Cardiac fibroblast (primary cell): ENCODE results near the gene CACHD1.
A peak's percentile ranks its signal among the peaks of the same experiment; 100 is the strongest.

Experiments used
- DNase-seq, 2 donors: peaks; one replicate each; pipeline versions ENCODE4 v3.0.0 to v3.0.0-alpha.2; 2010; ENCODE audit warnings: low read depth in 2 of 2
- H3K4me3 ChIP-seq, 2 donors: replicated peaks in 1 of 2; 1 replicate in 1 of 2; 2 replicates in 1 of 2; pipeline ENCODE4 v1.5.1; 2011; ENCODE audit warnings: low read depth in 2 of 2, low read length in 2 of 2, mild to moderate bottlenecking in 2 of 2, moderate library complexity in 1 of 2
- TF ChIP-seq, protein P1 (sequence below): IDR thresholded peaks from one replicate; pipeline ENCODE4 v1.5.1; 2011; ENCODE audit warnings: low read depth, mild to moderate bottlenecking, low read length, inconsistent platforms

Gene CACHD1

DNA sequence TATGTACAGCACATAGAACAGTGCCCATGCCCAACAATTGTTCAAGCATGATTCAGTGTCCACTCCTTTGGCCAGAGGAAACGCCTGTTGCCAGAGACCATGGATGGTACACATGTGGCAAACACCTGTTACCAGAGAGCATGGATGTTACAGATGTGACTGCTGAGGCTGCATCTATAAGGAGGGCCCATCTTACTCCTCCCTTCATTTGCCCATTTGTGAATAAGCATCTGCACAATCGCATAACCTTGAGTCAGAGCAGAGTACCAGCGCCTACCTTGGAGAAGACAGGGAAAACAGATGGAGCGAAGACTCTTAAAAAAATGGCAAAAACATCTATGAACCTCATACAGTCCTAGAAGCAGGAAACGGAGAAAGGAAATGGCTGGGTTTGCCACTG is 36.6 kb upstream of the CACHD1 start:
- H3K4me3 ChIP-seq = no peak overlapping the region
- TF ChIP-seq, protein P1, sequence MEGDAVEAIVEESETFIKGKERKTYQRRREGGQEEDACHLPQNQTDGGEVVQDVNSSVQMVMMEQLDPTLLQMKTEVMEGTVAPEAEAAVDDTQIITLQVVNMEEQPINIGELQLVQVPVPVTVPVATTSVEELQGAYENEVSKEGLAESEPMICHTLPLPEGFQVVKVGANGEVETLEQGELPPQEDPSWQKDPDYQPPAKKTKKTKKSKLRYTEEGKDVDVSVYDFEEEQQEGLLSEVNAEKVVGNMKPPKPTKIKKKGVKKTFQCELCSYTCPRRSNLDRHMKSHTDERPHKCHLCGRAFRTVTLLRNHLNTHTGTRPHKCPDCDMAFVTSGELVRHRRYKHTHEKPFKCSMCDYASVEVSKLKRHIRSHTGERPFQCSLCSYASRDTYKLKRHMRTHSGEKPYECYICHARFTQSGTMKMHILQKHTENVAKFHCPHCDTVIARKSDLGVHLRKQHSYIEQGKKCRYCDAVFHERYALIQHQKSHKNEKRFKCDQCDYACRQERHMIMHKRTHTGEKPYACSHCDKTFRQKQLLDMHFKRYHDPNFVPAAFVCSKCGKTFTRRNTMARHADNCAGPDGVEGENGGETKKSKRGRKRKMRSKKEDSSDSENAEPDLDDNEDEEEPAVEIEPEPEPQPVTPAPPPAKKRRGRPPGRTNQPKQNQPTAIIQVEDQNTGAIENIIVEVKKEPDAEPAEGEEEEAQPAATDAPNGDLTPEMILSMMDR = no peak
- DNase-seq = no peak

DNA sequence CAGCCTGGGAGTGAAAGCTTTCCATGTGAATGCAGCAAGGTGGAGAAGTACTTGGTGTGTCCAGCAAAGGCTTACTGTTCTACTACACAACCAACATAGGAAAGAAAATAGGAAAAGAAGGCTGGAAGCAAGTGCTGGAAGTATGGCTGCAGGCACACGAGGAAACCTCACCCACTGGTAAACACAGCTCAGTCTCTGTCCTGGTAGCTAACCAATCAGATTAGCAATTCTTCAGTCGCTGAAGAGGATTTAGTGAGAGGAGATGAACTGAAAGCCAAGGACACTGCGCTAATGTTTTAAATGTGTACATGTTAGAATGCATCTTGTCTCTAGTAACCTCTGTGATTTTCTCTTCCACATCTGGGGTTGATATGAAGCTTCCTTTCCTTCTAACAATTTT is 36.2 kb upstream of the CACHD1 start:
- no peak overlapping the region for H3K4me3 ChIP-seq
- TF ChIP-seq, protein P1 = no peak
- DNase-seq = no peak

DNA sequence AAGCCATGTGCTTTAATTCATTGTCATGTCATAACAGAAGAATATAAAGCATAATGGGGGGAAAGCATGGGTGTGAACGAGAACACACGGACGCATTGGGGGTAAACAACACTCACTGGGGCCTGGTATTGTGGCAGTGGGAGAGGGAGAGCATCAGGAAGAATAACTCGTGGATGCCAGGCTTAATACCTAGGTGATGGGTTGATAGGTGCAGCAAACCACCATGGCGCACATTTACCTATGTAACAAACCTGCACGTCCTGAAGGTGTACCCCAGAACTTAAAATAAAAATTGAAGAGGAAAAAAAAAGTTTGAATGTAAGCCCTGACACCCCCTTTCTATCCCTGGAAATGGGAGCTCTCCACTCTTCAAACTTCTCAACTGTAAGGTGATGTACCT is 34.9 kb upstream of the CACHD1 start:
- DNase-seq = no peak
- no peak overlapping the region for H3K4me3 ChIP-seq
- TF ChIP-seq, protein P1 = no peak

DNA sequence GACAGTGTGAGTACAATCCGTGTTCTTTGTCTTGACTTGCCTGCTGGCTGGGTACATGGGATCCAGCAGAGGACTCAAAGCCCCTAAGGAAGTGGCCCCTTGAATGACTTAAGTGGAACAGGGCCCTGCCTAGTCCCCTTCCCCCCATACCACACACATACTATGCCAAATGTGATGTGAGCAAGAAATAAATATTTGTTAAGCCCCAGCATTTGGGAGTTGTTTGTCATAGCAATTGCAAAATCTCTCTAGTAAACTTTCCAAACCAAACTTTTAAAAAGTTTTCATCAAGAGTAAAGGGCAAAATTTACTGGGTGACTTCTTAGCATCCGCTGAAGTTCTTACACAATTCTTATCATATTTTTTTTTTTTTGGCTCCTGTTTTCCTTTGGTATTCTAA is 32.5 kb upstream of the CACHD1 start:
- H3K4me3 ChIP-seq = no peak overlapping the region
- DNase-seq = peak in 1 of 2 donors; percentile 8
- TF ChIP-seq, protein P1 = no peak

DNA sequence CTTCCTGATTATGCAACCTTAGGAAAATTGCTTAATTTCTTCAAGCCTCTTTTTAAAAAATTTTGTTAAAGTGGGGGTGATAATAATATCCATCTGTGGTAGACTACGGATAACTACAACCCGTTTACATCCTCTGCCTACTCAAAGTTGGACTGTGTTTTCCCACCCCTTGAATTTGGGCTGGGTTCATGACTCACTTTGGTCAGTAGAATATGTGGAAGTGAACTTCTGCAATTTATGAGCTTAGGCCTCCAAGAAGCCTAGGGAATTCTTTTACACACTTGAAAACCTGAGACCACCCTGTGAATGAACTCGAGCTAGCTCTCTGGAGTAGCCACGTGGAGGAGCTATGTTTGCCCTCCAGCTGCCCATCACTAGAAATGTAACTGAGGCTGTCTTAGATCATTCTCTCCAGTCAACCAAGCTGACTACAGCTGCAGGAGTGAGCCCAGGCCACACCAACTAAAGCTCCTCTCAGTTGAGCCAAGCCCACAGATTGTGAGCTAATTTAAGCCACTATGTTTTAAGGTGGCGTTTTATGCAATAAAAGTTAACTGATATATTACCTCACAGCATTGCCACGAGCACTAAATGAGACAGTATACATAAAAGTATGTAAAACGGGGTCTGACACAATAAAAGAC is 29.6 kb upstream of the CACHD1 start:
- H3K4me3 ChIP-seq = no peak overlapping the region
- TF ChIP-seq, protein P1 = no peak
- no peak for DNase-seq

DNA sequence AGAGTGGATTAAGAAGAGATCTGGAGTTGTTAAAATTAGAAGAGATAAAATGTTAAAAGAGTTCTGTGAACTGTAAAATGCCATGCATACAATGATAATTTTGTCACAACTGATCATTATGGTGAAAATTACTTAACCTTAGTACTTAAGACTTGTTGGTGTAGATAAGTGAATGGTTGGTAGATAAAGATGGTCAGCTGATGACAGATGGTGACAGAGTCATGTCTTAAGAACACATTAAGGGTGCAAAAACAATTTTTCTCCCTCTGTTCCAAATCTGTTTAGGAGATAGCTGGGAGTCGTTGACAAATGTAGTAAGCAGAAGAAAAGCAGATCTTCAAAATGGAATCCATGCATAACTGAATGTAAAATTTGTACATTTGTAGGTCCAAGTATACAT is 18.5 kb upstream of the CACHD1 start:
- TF ChIP-seq, protein P1 = no peak
- no peak overlapping the region for H3K4me3 ChIP-seq
- no peak for DNase-seq

DNA sequence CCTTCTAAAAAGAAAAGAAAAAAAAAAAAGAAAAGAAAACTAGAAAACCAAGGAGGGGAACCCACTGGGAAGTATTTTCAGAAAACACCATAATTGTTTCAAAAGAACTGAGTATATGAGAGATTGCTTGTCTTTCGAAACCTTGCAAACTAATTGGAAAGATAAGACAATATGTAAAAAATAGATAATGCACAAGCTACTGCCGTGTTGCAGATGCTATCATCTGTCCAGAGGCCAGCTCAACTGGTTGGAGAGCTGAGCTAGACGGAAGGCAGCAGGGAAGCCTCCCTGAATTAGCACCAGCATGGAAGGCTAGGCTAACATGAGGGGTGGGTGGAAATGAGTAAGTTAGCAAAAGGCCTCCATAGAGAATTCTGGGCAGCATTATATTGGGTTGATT is 16.2 kb upstream of the CACHD1 start:
- no peak for DNase-seq
- TF ChIP-seq, protein P1 = no peak
- H3K4me3 ChIP-seq = no peak overlapping the region
